C4-2B (cell line): Measurements from ENCODE around the gene POU2AF1.
"Not testable (repeated sequence)": the region's sequence is repeated elsewhere in the genome, so short reads cannot be mapped to it uniquely, and the experiment has no call there.

Source experiments
- CTCF ChIP-seq: fragments of 450-650 bp; conservative IDR thresholded peaks from 2 replicates; pipeline ENCODE4 v1.5.1; 2017; ENCODE audit warnings: mild to moderate bottlenecking
- ZFX ChIP-seq: fragments of 450-650 bp; IDR thresholded peaks from 2 replicates; pipeline ENCODE4 v1.6.1; 2017

GRCh38 chr11:111401957-111402356, 22.9 kb upstream of the POU2AF1 start:
- TF ChIP-seq CTCF, ZFX: not testable (repeated sequence)
